WTC11 (cell line): ENCODE measurements around the gene SPOCK2. TPM values are rescaled to one million over a fixed set of nuclear protein-coding genes. Genes with fewer than 3 reads are reported as not detected.
A peak's percentile ranks its signal among the peaks of the same experiment; 100 is the strongest.

Experiments
- ATAC-seq: fragments of 200-7000 bp; cut with Tn5 transposase; 2 replicates; pipeline ENCODE4 v1.10.0; 2021; ENCODE audit warnings: mild to moderate bottlenecking, moderate library complexity
- CTCF ChIA-PET: fragments of 300-600 bp; sonication (Branson Sonifier 250); formaldehyde crosslinking; loops from one replicate; lab custom pipeline; 2021; ENCODE audit warnings: antibody characterized with exemption; lab: Charles Lee
- POLR2A ChIA-PET: fragments of 350-600 bp; sonication (Branson Sonifier 250); formaldehyde crosslinking; loops from one replicate; lab custom pipeline; 2021; ENCODE audit warnings: antibody characterized with exemption; lab: Charles Lee
- DNase-seq: peaks from one replicate; pipeline ENCODE4 v3.0.0; 2021; ENCODE audit warnings: low spot score
- H3K27ac Mint-ChIP-seq: 2 replicates; pipeline ENCODE4 v1.8.0; 2021; ENCODE audit warnings: mixed read lengths
- H3K27me3 Mint-ChIP-seq: 2 replicates; pipeline ENCODE4 v1.8.0; 2021; ENCODE audit warnings: low read depth, mild to moderate bottlenecking, moderate library complexity, mixed read lengths
- H3K36me3 Mint-ChIP-seq: 2 replicates; pipeline ENCODE4 v1.8.0; 2021; ENCODE audit warnings: mixed read lengths
- H3K4me1 Mint-ChIP-seq: 2 replicates; pipeline ENCODE4 v1.8.0; 2022; ENCODE audit warnings: mixed read lengths
- H3K4me3 Mint-ChIP-seq: 2 replicates; pipeline ENCODE4 v1.8.0; 2021; ENCODE audit warnings: mild to moderate bottlenecking, moderate library complexity, mixed read lengths
- H3K9me3 Mint-ChIP-seq: 2 replicates; pipeline ENCODE4 v1.8.0; 2021; ENCODE audit warnings: mixed read lengths
- CBFB ChIP-seq: sonication (generic); formaldehyde crosslinking; IDR thresholded peaks from 2 replicates; pipeline ENCODE4 v1.8.1; 2022; ENCODE audit warnings: mild to moderate bottlenecking, low read depth, missing genetic modification reagents
- CDX4 ChIP-seq: fragments of 250-450 bp; sonication (Bioruptor Pico); IDR thresholded peaks from 2 replicates; pipeline ENCODE4 v1.9.0; 2021; ENCODE audit warnings: moderate library complexity, mild to moderate bottlenecking, inconsistent platforms, borderline replicate concordance
- CREB1 ChIP-seq: sonication (generic); formaldehyde crosslinking; IDR thresholded peaks from 2 replicates; pipeline ENCODE4 v1.8.0; 2023; ENCODE audit warnings: mild to moderate bottlenecking, missing genetic modification reagents
- E2F1 ChIP-seq: sonication (generic); formaldehyde crosslinking; IDR thresholded peaks from 2 replicates; pipeline ENCODE4 v1.8.0; 2022; ENCODE audit warnings: mild to moderate bottlenecking, missing genetic modification reagents
- ELF4 ChIP-seq: sonication (generic); formaldehyde crosslinking; IDR thresholded peaks from 2 replicates; pipeline ENCODE4 v1.8.1; 2022; ENCODE audit warnings: low read depth, mild to moderate bottlenecking, moderate library complexity, missing genetic modification reagents
- ERG ChIP-seq: fragments of 250-450 bp; sonication (Bioruptor Pico); IDR thresholded peaks from 2 replicates; pipeline ENCODE4 v1.8.0; 2021; ENCODE audit warnings: mild to moderate bottlenecking
- FOXJ3 ChIP-seq: sonication (generic); formaldehyde crosslinking; IDR thresholded peaks from 2 replicates; pipeline ENCODE4 v1.9.0; 2021; ENCODE audit warnings: missing genetic modification reagents, mild to moderate bottlenecking, borderline replicate concordance
- FOXP4 ChIP-seq: sonication (generic); formaldehyde crosslinking; IDR thresholded peaks from 2 replicates; pipeline ENCODE4 v1.8.0; 2022; ENCODE audit warnings: mild to moderate bottlenecking, missing genetic modification reagents
- GABPB1 ChIP-seq: sonication (generic); formaldehyde crosslinking; IDR thresholded peaks from 2 replicates; pipeline ENCODE4 v1.8.1; 2023; ENCODE audit warnings: mild to moderate bottlenecking, missing genetic modification reagents
- GRHL2 ChIP-seq: fragments of 250-450 bp; sonication (Bioruptor Pico); IDR thresholded peaks from 2 replicates; pipeline ENCODE4 v1.8.0; 2022; ENCODE audit warnings: mild to moderate bottlenecking, moderate library complexity; ENCODE audit not compliant: insufficient replicate concordance, severe bottlenecking
- MAX ChIP-seq: sonication (generic); formaldehyde crosslinking; IDR thresholded peaks from 2 replicates; pipeline ENCODE4 v1.8.0; 2022; ENCODE audit warnings: mild to moderate bottlenecking, missing genetic modification reagents
- MXD4 ChIP-seq: fragments of 250-450 bp; sonication (Bioruptor Pico); IDR thresholded peaks from 2 replicates; pipeline ENCODE4 v1.8.0; 2021; ENCODE audit warnings: mild to moderate bottlenecking, moderate library complexity, borderline replicate concordance
- MYBL2 ChIP-seq: sonication (generic); formaldehyde crosslinking; IDR thresholded peaks from 2 replicates; pipeline ENCODE4 v1.8.1; 2023; ENCODE audit warnings: mild to moderate bottlenecking, moderate library complexity, missing genetic modification reagents
- RELA ChIP-seq: sonication (generic); formaldehyde crosslinking; IDR thresholded peaks from 2 replicates; pipeline ENCODE4 v1.8.1; 2022; ENCODE audit warnings: missing genetic modification reagents, mild to moderate bottlenecking, borderline replicate concordance
- SMAD4 ChIP-seq: sonication (generic); formaldehyde crosslinking; IDR thresholded peaks from 2 replicates; pipeline ENCODE4 v1.8.0; 2022; ENCODE audit warnings: mild to moderate bottlenecking, missing genetic modification reagents
- TP53 ChIP-seq: sonication (generic); formaldehyde crosslinking; IDR thresholded peaks from 2 replicates; pipeline ENCODE4 v1.8.1; 2023; ENCODE audit warnings: mild to moderate bottlenecking, missing genetic modification reagents
- USF2 ChIP-seq: sonication (generic); formaldehyde crosslinking; IDR thresholded peaks from 2 replicates; pipeline ENCODE4 v1.8.1; 2023; ENCODE audit warnings: mild to moderate bottlenecking, missing genetic modification reagents, moderate library complexity
- ZBTB43 ChIP-seq: sonication (generic); formaldehyde crosslinking; IDR thresholded peaks from 2 replicates; pipeline ENCODE4 v1.8.1; 2023; ENCODE audit warnings: mild to moderate bottlenecking, missing genetic modification reagents
- ZNF532 ChIP-seq: fragments of 250-450 bp; sonication (Bioruptor Pico); IDR thresholded peaks from 2 replicates; pipeline ENCODE4 v1.9.0; 2021; ENCODE audit warnings: mild to moderate bottlenecking, borderline replicate concordance
- total RNA-seq: library from RNA; stranded (reverse); gene quantifications from 3 replicates; pipeline ENCODE4 v1.2.3, GENCODE V29; 2021

Gene SPOCK2
- total RNA-seq, 1 experiment from 2014 or later = 4.7 TPM

- TF ChIP-seq GABPB1 (peak; percentile 91), GRHL2 (CRISPR knock-in tag) (no peak)
- no peaks in the 10 kb centered on the region for H3K4me1 Mint-ChIP-seq
- no peak overlapping the region for H3K4me3 Mint-ChIP-seq
- DNase-seq (no peak), ATAC-seq (peak; percentile 41; the same call in 1 of the 2 replicates)
- ChIA-PET CTCF (interaction anchor here (0.7 to 2.1 kb wide), 3 partner anchors 18 to 306 kb away, joined by 3 to 15 read pairs (median 3); no protein-coding TSS in a partner anchor), POLR2A (no interaction called here)
- no peaks in the 10 kb centered on the region for H3K36me3 Mint-ChIP-seq
- H3K27me3 Mint-ChIP-seq = no peaks in the 10 kb centered on the region; the same call in 1 of the 2 replicates
- H3K9me3 Mint-ChIP-seq = no peaks in the 10 kb centered on the region
- no peak overlapping the region for H3K27ac Mint-ChIP-seq
Observed at GRCh38 chr10:72030762-72031543, 57.4 kb downstream of the SPOCK2 start.

- H3K4me3 Mint-ChIP-seq = no peak overlapping the region
- POLR2A ChIA-PET = no interaction called here
- no peaks in the 10 kb centered on the region for H3K4me1 Mint-ChIP-seq
- H3K27me3 Mint-ChIP-seq = no peaks in the 10 kb centered on the region; the same call in 1 of the 2 replicates
- DNase-seq (no peak), ATAC-seq (no peak)
- H3K9me3 Mint-ChIP-seq = no peaks in the 10 kb centered on the region
- CTCF ChIA-PET = interaction anchor here (1.1 kb wide), 1 partner anchor 19 kb away, joined by 4 read pairs; no protein-coding TSS in a partner anchor
- H3K27ac Mint-ChIP-seq = no peak overlapping the region
- H3K36me3 Mint-ChIP-seq = no peaks in the 10 kb centered on the region
- TF ChIP-seq MXD4 = no peak
- TF ChIP-seq ZBTB43 (CRISPR knock-in tag) = no peak
- no peak for TF ChIP-seq ERG
- no peak for TF ChIP-seq ZNF532 (CRISPR knock-in tag)
- TF ChIP-seq ELF4 (CRISPR knock-in tag) = no peak
- TF ChIP-seq MYBL2 (CRISPR knock-in tag) = no peak
- no peak for TF ChIP-seq E2F1 (CRISPR knock-in tag)
- TF ChIP-seq RELA (CRISPR knock-in tag) = no peak
- TF ChIP-seq TP53 (CRISPR knock-in tag) = no peak
- TF ChIP-seq USF2 = no peak
- no peak for TF ChIP-seq CREB1 (CRISPR knock-in tag)
- TF ChIP-seq MAX (CRISPR knock-in tag) = no peak
- TF ChIP-seq CDX4 (CRISPR knock-in tag) = no peak
- no peak for TF ChIP-seq FOXP4
- no peak for TF ChIP-seq CBFB (CRISPR knock-in tag)
- TF ChIP-seq FOXJ3 (CRISPR knock-in tag) = no peak
- TF ChIP-seq SMAD4 = no peak
Observed at GRCh38 chr10:72029414-72029813, 58.9 kb downstream of the SPOCK2 start.
